GM21528 (cell line): ENCODE measurements around the gene SORCS2.

Experiments used
- ATAC-seq: cut with Tn5 transposase; IDR thresholded peaks from one replicate; pipeline ENCODE4 v1.9.1; 2021; ENCODE audit warnings: mild to moderate bottlenecking, moderate library complexity; ENCODE audit not compliant: unreplicated experiment, low FRiP score

Gene SORCS2

DNA sequence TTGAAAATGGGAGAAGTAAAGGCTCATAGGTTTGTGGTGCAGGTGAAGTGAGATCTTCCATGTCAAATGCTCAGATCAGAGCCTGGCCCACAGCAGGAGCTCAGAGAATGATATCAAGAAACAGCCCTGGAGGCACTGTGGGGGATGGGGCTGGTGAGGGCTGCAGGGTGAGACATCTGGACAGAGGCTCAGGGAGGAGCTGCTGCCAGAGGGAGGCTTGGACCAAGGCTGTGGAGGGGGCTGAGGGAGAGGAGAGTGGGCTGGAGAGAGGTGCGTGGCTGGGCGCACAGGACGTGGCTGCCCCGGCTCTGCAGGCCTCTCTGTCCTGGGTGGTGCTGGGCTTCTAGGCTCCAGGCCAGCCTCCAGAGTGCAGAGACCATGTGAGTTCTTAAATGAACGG is 5.6 kb downstream of the SORCS2 start:
- no peak for ATAC-seq

DNA sequence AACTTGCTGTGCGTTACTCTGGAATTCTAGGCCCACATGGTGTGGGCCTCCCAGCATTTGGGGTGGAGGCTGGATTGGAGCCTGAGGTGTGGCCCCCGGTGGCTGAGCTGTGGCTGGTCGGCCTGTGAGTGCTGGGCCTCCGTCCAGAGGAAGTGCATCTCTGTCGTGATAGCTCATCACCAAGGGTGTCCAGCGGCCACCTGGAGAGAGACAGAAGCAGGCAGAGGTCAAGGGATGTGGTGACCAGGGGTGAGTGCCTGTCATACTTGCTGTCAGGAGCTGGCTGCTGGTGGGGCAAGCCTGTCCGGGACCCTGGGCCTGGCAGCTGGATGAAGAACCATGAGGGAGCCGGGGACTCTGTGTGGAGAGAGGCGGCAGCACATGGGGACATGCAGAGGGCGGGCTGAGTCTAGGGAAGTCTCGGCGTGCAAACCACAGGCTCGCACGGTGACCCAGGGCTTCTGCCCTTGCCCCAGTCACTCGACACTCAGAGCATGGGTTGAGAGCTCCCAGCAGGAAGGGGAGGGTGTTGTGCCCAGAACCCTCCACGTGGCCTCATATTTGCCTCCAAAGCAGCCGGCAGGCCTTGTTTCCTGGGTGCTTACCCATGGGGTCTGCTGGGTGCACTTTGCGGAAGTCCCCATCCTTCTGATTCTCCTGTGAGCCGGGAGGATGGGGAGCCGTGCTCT is 6.2 kb downstream of the SORCS2 start:
- ATAC-seq: no peak

DNA sequence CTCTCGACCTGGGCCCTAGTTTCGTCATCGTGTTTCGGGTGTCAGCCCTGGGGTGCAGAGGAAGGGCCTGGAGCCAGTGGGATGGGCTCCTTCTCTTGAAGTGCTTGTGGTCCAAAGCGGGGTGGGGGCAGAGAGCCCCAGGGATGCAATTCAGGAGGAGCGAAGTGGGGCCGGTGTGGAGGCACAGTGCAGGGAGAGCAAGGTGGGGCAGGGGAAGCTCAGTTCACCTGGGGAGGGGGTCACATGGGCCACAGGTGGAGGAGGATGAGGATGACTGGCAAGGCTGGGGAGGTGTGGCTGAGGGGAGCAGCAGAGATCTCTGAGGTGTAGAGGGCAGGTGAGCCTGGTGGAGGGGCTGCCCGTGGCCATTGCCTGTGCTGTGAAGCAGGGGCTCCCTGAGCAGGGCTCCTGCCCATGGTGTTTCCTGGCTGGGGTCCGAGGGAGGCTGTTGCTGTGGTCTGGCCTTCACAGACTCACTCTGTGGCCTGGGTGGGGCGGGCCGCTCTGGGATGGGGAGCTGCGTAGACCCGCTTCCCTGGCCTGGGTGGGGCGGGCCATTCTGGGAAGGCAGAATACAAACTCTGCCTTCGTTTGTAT is 6.9 kb downstream of the SORCS2 start:
- no peak for ATAC-seq

DNA sequence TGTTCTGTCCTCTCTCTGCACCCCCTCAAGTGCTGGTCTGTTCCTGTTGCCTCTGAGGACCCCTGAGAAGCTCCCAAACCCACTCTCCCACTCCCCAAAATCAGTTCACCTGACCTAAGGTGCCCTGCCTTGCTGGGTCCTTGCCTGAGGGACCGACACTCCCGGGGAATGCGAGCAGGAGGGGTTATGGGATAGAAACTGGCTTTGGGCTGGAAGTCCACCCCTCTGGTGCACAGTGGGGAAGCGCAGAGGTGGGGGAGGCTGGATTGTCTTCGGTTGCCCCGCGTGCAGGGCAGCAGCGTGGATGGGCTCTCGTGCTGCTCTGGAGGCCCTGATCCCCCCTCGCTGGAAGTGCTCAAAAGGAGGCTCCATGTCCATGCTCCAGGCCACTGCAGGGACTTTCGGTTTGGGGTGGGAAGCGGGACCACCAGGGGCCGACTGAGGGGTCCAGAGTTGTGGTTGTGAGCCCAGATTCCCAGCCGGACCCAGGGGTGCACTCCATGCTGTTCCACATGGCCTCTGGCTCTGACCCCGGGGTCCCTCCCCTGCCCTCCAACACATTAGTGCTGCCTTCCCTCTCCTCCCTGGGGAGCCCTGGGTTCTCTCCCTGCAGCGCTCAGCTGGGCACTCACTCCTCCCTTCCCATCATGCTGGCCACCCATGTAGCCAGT is 7.6 kb downstream of the SORCS2 start:
- no peak for ATAC-seq

DNA sequence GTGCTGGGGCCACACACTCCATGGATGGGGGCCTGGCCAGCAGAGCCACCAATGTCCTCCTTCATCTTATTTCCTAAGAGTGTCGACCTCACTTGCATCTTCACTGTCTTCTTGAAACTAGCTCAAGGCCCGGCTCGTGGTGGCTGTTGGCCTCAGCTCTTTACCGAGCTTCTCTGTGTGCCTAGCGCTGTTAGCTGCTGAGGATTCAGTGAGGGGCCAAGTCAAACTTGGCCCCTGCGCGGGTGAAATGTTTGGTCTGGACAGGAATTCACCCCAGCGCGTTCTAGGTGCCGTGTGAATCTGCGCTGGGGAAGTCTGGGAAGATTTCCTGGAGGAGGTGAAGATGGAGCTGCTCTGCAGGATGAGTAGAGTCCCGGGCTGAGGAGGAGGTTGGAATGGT is 8.5 kb downstream of the SORCS2 start:
- no peak for ATAC-seq

DNA sequence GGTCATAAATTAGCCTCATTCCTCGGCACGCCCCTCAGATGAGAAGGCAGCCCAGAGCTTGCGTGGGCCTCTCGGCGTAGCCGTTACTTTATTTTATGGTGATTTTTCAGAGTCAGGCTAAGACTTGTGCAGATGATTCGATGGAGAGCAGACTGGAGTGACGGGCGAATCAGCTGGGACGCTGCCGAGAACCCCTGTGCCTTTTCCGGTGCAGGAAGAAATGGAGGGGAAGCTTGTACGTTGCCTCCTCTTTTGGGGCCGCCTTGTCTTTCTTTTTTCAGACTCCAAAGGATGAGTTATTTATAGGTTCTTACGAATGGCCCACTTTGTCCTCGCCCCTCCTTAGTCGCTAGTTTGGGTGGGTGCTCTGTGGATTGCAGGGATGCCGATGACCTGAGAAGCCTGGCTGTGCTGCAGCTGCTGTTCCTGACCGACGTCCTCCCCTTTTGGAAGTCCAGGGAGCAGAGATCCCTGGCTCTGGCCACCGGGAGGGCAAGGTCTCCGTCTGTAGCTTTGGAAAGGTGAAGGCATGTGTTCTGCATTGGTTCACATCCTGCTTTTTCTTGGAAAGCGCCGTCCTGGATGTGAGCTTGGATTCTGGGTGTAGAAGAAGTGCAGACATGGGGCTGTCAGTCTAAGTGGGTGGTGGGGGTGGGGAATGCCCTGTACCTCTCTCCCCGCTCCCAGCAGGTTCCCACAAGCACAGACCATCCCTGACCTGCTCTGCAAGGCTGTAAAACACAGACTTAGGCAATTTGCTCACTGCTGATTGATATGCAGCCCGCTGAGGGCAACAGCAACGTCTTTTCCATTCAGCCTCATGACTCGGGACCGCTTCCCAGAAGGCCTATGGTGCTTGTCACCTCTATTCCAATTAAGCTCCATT is 9.3 kb downstream of the SORCS2 start:
- ATAC-seq: no peak

DNA sequence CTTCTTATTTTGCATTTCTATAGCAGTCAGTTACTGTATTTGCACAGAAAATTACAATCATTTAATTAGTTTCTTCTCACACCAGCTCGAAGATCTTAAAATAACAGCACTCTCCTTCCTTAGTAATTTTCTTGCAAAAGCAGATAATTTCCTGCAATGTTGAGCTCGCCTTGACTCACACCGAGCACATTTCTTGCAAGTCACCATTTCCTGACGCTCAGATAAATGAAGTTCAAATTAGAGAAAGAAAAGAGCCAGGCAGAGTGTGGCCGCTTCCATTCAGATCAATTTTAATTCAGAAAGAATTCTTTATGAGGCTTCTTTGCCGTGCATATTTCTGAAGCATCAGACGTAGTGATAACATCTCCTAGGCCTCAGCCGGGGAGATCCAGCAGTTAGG is 10.1 kb downstream of the SORCS2 start:
- ATAC-seq: no peak

DNA sequence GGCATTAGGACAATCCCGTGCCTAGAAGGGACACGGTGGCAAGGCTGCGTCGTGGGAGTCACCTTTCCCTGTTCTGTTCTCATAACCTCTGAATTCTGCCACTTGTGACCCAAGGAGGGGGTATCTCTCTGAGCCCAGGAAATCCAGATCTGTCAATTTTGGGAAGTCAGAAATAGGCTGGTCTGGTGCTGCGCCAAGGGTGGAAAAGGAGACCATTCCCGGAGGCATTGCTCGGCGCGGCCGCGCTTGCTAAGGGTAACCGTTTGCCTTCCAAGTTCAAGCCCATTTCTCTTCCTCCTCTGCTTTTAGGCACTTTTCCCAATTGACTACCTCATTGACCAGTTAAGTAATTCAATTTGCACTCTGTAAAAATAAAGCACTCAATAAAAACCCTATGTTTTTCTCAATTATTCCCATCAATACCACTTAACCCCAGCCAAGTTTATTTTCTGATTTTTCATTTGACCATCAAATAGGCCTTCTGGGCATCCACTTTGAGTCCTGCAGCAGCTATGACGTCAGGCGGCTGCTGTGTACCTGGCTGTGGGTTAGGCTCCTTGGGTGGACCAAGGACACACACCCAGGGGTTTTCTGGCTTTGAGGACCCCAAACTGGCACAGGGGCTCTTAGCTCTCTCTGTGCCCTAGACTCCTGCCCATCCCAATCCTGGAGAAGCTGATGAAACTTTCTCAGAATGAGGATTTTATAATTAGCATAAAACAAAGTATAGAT is 12.5 kb downstream of the SORCS2 start:
- ATAC-seq: no peak

DNA sequence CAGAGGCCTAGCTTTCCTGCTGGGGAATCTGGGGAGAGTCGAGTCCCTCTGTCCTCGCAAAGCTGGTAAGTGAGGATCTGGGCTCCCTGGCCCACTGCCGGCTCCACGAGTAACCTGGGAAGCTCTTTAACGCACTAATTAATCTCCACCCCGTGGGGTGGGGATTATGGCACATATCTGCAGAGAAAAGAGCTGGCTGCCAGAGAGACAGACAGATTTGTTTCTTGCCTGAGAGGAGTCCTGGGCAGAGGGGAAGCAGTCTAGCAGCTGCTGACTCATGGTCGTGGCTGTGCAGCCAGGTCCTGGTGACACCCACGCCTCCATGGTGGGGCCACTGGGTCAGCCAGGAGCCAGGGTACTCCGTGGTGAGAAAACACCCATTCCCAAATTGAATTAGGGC is 14.0 kb downstream of the SORCS2 start:
- ATAC-seq: no peak

DNA sequence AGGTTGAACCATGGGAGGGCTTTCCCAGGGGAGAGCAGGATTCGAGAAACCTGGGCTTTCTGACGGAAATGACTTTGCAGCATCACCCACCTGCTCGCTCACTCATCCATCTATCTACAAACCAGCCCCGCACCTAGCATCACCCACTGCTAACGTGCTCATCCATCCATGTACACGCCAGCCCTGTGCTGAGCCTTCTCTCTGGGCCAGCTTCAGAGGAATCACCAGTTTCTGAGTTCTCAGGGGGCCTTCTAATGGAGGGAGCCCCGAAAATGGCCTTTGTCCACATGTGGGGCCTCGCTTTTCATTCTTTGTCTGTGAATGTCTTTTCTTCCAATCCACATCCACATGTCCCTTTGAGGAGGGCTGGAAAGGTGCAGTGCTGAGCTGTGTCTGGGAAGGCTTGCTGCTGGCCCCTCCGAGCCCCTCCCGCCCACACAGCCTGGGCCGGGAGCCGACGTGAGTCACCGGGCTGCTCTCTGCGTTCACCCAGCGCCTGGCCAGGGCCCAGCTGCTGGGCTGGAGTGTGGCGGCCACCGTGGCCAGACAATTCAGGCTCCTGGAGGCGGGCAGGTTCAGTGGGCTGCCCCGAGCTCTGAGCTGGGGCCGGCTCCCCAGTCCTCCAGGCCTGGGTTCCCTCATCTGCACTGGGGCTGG is 14.7 kb downstream of the SORCS2 start:
- ATAC-seq: no peak

DNA sequence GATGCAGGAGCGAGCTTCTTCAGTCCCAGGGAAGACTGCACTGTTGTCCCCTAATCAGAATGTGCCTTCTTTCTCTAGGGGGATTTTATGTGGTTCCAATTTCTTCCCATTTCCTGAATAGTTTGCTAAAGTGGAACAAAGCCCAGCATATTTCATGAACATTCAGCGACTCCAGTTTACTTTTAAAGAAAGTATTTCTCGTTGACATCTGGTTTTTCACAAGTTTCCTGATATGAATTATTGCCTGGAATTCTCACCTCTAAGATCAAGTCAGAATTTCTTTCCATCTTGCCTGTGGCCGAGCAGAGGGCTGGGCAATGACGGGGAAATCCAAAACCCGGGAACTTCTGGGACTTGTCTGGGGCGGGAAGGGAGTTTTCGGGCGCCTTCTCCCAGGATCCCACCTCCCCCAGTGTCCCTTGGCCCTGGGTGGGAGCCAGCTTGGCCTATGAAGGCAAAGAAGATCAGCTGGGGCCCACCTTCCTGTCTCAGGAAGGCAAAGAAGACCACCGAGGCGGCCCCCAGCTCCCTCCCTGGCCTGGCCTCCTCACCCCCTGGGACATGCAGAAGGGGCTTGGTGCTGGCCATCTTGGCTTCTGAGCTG is 15.4 kb downstream of the SORCS2 start:
- no peak for ATAC-seq

DNA sequence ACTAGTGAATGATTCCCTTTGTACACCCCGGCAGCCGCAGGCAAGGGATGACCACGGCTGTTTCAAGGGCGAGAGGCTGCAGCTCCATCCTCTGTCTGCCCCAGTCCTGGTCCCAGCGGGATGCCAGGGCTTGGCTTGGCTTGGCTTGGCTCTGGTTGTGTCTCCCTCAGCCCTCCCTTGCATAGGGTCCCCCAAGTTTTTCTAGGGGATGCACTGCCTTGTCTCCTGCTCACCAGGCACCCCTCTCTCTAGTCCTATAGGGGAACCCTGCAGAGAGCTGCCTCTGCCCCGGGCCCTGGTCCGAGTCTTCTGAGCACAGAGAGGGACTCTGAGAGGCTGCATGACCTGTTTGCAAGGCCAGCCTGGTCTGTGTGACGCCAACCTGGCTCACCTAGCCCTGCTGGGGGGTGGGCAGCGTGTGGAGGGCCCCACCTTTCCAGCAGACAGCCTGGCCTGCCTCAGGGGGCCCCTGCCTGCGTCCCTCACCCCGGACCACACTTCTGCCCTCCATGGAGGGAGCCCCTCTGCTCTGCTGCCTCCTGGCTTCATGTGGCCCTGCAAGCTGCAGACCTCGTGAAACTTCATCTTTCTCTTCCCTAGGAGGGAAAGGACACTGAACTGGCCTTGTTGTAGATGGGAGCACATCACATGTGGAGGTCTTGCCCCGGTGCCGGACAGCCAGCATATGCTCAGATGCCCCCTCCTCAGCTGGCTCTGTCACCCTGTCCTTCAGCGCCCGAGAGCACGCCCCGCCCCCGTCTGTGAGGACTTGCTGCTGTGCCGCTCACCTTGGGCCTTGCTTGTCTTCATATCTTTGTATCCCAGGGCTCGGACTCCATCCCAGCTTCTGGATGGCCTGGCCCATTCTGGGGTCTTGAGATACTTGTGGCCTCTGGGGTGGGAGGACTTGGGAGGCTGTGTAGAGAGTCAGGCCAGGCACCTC is 16.4 kb downstream of the SORCS2 start:
- no peak for ATAC-seq

DNA sequence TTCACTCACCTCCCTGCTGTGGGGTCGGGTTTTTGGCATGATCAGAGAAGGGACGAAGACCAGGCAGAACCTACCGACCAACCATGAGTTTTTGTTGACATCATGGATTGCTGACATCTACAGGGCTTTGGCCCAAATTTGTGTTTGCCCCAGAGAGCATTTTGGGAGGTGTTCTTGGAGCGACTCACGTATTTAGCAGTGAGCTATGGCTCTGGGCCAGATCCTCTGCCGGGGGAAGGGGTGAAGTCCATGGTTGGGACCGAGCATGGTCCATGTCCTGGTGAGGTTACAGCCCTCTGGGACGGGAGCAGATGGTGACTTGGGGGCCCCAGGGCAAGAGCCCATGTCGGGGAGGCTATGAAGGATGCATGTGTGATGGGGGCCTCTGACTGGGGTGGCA is 17.4 kb downstream of the SORCS2 start:
- no peak for ATAC-seq

DNA sequence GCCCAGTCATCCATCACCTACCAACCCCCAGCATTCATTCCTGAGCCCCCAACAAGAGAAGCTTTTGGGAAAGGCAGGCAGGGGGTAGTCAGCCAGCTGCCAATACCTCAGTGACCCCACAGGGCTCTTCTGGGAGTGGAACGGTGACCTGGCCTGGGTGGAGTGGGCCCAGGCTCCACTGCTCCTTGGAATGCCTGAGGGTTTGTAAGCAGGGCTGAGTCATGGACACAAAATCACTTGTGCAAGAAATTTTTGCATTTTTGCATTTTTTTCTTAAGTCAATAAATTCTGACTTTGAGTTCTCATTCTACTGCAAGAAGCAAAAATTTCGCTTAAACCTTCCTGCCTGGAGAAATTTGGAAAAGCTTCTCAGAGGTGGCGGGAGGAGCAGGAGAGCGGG is 18.5 kb downstream of the SORCS2 start:
- ATAC-seq: no peak

DNA sequence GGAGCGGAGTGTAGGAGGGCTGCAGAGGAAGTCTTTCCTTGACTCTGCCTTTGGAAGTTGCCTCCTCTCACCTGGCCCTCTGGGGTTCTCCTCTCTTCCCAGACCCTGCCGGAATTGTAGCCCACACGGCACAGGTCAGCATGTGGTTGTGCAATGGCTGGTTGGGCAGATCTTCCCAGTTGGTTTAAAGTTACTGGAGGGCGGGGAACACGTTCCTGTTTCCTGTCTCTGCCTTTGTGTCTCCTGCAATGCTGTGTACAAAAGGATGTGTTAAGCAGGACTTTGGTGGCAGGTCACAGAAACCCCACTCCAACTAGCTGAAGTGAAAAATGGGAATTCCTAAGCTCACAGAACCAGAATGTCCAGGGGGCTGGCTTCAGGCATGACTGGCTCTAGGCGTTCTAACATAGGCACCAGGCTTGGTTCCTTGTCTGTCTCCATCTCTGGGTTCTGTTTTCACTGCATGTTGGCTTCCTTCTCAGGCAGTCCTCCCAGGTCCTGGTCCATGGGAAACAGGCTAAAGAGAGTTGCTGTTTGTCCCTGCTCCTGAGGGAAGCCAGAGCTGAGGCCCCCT is 19.9 kb downstream of the SORCS2 start:
- ATAC-seq: no peak

DNA sequence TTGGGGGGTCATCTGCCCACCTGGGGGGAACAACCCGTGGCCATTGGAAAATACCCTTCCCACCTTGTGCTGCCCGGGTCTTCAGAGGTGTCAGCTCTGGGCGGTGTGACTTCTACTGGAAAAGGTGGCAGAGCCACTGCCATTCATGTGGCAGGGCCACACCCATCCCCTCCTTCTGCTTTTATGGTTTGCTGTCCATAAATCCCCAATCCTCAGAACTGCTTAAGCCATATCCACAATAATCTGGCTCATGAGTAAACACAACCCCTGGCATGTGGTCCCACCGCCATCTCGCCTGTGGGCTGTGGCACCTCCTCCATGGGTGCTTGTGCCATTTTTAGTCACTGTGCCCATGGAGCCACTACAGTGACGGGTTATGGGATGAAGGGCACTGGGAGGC is 20.6 kb downstream of the SORCS2 start:
- no peak for ATAC-seq

DNA sequence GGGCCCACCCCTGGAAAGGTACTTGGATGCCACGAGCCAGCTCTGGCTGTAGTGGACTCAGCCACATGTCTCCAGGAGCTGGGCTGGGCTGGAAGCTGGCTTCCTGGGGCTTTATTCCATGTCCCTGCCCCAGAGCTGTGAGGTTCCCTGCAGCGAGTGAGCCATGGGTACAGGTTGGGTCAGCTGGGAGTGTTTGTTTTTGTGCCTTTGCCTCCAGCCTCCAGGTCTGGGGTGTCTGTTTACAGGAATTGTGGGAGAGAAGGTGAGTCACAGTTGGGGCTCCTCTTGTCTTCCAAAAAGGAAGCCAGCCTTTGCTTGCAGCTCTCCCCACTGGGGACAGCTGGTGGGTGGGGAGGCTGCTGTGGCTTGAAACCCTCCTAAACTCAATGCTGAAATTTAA is 21.5 kb downstream of the SORCS2 start:
- ATAC-seq: no peak

DNA sequence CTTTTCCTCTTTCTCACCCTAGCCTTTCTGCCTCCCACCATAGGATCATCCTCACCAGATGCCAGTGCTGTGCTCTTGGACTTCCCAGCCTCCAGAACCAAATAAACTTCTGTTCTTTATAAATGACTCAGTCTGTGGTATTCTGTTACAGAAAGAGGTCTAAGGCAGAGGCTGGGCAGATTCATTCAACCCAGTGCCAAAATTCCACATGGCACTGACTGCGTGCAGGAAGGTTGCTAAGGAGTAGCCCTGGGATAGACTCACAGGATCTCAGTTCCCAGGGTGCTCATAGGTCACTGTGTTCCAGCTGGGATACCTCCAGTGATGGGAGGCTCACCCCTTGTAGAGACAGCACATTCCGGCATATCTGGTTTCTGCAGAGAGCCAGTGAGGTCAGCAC is 22.0 kb downstream of the SORCS2 start:
- no peak for ATAC-seq
